ENCODE results near the gene PRKG1. TPM values are rescaled to one million over a fixed set of nuclear protein-coding genes. Genes with fewer than 3 reads are reported as not detected.
A peak's percentile ranks its signal among the peaks of the same experiment; 100 is the strongest.

PRKG1 gene
- 22.8 to 27.1 TPM (median 23.4 TPM) in 3 replicates for total RNA-seq
- long read RNA-seq, partial matches to known transcripts = 0 of 4 reads
- long read RNA-seq, other reads (novel, unspliced or antisense) = 4 of 4 reads

DNA sequence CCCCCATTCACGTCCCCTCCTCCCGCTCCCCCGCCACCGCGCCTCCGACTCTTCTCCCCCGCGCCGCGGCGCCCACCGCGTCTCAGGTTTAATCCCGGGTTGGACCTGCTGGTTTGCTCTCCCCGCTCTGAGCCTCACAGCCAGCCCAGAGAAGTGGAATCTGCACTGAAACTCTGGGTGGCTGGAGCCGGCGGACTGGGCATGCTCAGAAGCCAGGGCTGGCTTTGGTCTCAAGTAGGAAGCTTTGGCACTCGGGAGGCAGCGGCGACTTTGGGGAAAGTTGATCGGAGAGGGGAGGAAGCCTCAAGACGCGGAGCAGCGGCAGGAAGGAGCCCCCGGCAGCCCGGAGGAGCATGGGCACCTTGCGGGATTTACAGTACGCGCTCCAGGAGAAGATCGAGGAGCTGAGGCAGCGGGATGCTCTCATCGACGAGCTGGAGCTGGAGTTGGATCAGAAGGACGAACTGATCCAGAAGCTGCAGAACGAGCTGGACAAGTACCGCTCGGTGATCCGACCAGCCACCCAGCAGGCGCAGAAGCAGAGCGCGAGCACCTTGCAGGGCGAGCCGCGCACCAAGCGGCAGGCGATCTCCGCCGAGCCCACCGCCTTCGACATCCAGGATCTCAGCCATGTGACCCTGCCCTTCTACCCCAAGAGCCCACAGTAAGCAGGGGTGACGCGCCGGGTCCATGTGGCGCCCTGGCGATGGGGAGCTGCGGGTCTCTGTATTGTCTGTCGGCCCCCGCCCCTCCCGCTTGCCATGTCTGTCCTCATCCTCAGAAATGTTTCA is at the start of gene PRKG1:
TSS of gene PRKG1 (plus strand) at position 250 of the 791 bp plus-strand sequence.
- Mint-ChIP-seq H3K27ac (ENCODE audit: unreplicated experiment) (peak within 1 kb of the TSS; percentile 96), H3K4me1 (ENCODE audit: low read depth) (peaks cover 33% of the 10 kb centered on the region), H3K9me3 (ENCODE audit: low read depth) (no peaks in the 10 kb centered on the region), H3K27me3 (ENCODE audit: low read depth) (no peaks in the 10 kb centered on the region), H3K4me3 (ENCODE audit: unreplicated experiment) (peak within 1 kb of the TSS; percentile 98), H3K36me3 (ENCODE audit: low read depth) (no peaks in the 10 kb centered on the region)
- DNase-seq (ENCODE audit: low spot score) = peak; percentile 89
- TF ChIP-seq, protein P1, sequence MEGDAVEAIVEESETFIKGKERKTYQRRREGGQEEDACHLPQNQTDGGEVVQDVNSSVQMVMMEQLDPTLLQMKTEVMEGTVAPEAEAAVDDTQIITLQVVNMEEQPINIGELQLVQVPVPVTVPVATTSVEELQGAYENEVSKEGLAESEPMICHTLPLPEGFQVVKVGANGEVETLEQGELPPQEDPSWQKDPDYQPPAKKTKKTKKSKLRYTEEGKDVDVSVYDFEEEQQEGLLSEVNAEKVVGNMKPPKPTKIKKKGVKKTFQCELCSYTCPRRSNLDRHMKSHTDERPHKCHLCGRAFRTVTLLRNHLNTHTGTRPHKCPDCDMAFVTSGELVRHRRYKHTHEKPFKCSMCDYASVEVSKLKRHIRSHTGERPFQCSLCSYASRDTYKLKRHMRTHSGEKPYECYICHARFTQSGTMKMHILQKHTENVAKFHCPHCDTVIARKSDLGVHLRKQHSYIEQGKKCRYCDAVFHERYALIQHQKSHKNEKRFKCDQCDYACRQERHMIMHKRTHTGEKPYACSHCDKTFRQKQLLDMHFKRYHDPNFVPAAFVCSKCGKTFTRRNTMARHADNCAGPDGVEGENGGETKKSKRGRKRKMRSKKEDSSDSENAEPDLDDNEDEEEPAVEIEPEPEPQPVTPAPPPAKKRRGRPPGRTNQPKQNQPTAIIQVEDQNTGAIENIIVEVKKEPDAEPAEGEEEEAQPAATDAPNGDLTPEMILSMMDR (IDR thresholded peaks at IDR 0.05) = no peak

DNA sequence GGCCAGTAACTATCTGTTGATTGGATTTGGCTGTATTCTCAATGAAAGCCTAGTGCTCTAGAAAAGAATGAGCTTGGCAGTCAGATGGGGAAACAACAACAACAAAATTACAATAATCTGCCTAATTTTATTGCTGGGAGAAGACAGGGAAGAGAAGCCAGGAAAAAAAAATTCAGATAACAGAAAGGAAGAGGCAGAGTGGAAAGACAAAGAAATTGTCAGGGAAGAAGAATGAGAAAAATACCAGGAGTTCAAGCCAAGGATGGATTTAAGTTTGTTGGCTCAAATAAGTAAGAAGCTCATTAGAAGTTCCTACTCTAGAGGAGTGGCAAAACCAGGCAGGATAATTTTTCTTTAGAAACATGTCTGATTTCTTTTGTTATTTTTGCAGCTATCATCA is 45.9 kb upstream of the PRKG1 start:
- H3K27me3 Mint-ChIP-seq (ENCODE audit: low read depth) = no peaks in the 10 kb centered on the region
- DNase-seq (ENCODE audit: low spot score) = no peak
- TF ChIP-seq, protein P1 (IDR thresholded peaks at IDR 0.05) = no peak
- no peaks in the 10 kb centered on the region for H3K36me3 Mint-ChIP-seq (ENCODE audit: low read depth)
- no peak overlapping the region for H3K4me3 Mint-ChIP-seq (ENCODE audit: unreplicated experiment)
- no peak overlapping the region for H3K27ac Mint-ChIP-seq (ENCODE audit: unreplicated experiment)
- peaks cover 30% of the 10 kb centered on the region for H3K4me1 Mint-ChIP-seq (ENCODE audit: low read depth)
- no peaks in the 10 kb centered on the region for H3K9me3 Mint-ChIP-seq (ENCODE audit: low read depth)

DNA sequence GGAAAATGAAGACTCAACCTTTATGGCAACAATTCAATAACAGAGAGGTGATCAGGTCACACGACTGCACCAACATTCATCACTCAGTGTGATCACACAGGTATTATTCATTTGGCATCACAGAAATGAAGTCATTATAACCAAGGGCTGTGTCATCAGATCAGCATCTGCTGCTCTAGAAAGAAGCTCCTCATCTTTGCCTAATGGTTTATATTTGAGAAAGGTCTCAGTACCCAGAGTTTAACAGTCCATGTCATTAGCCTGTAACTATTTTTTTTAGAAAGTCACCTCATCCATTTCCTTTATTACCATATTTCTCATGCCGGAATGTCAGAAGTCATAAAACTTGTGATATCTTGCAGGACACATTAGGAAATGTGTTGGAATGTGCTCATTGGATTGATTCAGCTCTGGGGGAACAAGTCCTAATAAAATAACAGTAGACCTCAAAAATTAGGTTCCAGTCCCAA is 45.1 kb upstream of the PRKG1 start:
- peaks cover 22% of the 10 kb centered on the region for H3K4me1 Mint-ChIP-seq (ENCODE audit: low read depth)
- TF ChIP-seq, protein P1 (IDR thresholded peaks at IDR 0.05) = no peak
- no peak for DNase-seq (ENCODE audit: low spot score)
- H3K4me3 Mint-ChIP-seq (ENCODE audit: unreplicated experiment) = no peak overlapping the region
- no peaks in the 10 kb centered on the region for H3K9me3 Mint-ChIP-seq (ENCODE audit: low read depth)
- H3K36me3 Mint-ChIP-seq (ENCODE audit: low read depth) = no peaks in the 10 kb centered on the region
- H3K27me3 Mint-ChIP-seq (ENCODE audit: low read depth) = no peaks in the 10 kb centered on the region
- H3K27ac Mint-ChIP-seq (ENCODE audit: unreplicated experiment) = no peak overlapping the region

DNA sequence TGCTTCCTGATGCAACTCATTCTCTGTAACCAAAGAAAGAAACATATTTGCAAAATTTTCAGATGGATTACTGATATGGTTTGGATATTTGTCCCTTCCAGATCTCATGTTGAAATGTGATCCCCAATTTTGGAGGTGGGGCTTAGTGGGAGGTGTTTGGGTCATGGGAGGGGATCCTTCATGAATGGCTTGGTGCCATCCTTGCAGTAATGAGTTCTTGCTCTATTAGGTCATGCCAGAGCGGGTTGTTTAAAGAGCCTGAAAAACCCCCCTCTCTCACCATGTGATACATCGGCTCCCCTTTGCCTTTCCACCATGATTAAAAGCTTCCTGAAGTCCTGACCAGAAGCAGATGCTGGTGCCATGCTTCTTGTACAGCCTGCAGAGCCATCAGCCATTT is 43.8 kb upstream of the PRKG1 start:
- no peak overlapping the region for H3K4me3 Mint-ChIP-seq (ENCODE audit: unreplicated experiment)
- DNase-seq (ENCODE audit: low spot score) = no peak
- TF ChIP-seq, protein P1 (IDR thresholded peaks at IDR 0.05) = no peak
- H3K36me3 Mint-ChIP-seq (ENCODE audit: low read depth) = no peaks in the 10 kb centered on the region
- no peaks in the 10 kb centered on the region for H3K9me3 Mint-ChIP-seq (ENCODE audit: low read depth)
- peaks cover 21% of the 10 kb centered on the region for H3K4me1 Mint-ChIP-seq (ENCODE audit: low read depth)
- H3K27me3 Mint-ChIP-seq (ENCODE audit: low read depth) = no peaks in the 10 kb centered on the region
- no peak overlapping the region for H3K27ac Mint-ChIP-seq (ENCODE audit: unreplicated experiment)

DNA sequence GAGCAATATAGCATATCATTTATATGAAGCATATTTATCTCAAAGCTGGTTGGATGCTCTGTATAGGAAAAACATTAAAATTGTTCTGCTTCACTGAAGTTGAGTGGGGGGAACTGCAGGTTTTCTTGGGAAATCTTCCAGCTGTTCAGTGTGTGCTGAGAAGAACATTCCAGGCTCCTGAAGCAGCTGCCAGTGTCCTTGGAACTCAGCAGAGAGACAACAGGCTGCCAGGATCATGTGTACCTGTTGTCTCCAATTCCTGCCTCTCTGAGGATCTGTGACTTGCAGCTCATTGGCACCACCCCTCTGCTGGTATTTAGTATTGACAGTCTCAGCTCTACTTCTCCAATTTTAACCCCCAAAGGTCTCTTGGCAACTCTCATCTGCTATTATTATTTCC is 42.3 kb upstream of the PRKG1 start:
- H3K27ac Mint-ChIP-seq (ENCODE audit: unreplicated experiment) = peak overlapping the region; percentile 45
- H3K27me3 Mint-ChIP-seq (ENCODE audit: low read depth) = no peaks in the 10 kb centered on the region
- DNase-seq (ENCODE audit: low spot score) = no peak
- H3K9me3 Mint-ChIP-seq (ENCODE audit: low read depth) = no peaks in the 10 kb centered on the region
- TF ChIP-seq, protein P1 (IDR thresholded peaks at IDR 0.05) = peak; percentile 15
- peaks cover 21% of the 10 kb centered on the region for H3K4me1 Mint-ChIP-seq (ENCODE audit: low read depth)
- no peaks in the 10 kb centered on the region for H3K36me3 Mint-ChIP-seq (ENCODE audit: low read depth)
- no peak overlapping the region for H3K4me3 Mint-ChIP-seq (ENCODE audit: unreplicated experiment)

Data from chondrocyte (in vitro differentiated cells).